Mammary epithelial cell (primary cell): ENCODE results near the gene DAB2IP.

Experiments
- EZH2 ChIP-seq: IDR thresholded peaks from 2 replicates; pipeline ENCODE4 v1.6.1; 2012; ENCODE audit warnings: low read length, inconsistent platforms, borderline replicate concordance
- TF ChIP-seq, protein P1 (sequence below), 2 donors: IDR thresholded peaks in 1 of 2; conservative IDR thresholded peaks in 1 of 2; 2 replicates each; pipeline ENCODE4 v1.5.1; 2011 to 2012; ENCODE audit warnings: inconsistent platforms in 2 of 2, low read length in 2 of 2, mild to moderate bottlenecking in 2 of 2, control low read depth in 1 of 2, low read depth in 1 of 2; ENCODE audit not compliant: insufficient read depth in 1 of 2; ENCODE audit errors: extremely low read depth in 1 of 2

DNA sequence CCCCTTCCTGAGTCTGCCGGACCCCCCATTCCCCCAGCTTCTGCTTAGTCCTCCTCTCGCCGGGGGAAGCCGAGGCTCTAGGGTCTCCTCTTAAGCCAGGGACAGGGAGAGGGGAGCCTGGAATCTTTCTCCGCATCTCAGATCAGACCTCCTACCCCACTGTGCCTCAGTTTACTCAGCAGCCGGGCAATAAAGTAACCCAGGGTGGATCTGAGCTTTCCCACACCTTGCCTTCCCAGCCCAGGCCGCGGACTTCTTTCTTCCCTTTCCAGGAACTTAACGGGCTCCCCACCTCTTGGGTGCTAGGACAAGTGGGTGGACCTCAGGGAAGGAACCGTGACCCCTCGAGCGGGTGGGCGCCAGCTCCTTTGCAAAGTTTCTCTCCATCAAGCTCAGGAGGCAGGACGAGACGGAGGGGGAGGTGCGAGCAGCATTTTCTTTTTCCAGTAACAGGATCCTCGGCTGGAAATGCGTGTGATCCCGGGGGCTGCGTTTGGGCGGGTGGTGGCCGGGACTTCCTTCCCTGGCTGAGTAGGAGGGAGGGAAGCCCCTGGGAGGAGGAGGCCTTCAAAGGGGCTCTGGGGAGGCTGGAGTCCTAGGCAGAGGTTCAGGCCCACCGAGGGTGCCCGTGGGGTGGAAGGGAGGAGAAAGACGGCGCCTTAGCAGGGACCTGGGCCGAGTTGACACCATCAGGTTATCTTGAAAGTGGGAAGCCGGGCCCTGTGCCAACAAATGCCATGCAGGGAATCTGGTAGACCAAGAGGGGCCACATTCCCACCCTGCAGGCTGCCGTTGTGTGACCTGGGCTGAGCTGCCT, 795 bp downstream of the DAB2IP start:
- TF ChIP-seq, protein P1, sequence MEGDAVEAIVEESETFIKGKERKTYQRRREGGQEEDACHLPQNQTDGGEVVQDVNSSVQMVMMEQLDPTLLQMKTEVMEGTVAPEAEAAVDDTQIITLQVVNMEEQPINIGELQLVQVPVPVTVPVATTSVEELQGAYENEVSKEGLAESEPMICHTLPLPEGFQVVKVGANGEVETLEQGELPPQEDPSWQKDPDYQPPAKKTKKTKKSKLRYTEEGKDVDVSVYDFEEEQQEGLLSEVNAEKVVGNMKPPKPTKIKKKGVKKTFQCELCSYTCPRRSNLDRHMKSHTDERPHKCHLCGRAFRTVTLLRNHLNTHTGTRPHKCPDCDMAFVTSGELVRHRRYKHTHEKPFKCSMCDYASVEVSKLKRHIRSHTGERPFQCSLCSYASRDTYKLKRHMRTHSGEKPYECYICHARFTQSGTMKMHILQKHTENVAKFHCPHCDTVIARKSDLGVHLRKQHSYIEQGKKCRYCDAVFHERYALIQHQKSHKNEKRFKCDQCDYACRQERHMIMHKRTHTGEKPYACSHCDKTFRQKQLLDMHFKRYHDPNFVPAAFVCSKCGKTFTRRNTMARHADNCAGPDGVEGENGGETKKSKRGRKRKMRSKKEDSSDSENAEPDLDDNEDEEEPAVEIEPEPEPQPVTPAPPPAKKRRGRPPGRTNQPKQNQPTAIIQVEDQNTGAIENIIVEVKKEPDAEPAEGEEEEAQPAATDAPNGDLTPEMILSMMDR (conservative IDR thresholded peaks at IDR 0.05 in 1 of 2, IDR thresholded peaks at IDR 0.05 in 1 of 2; ENCODE audit: extremely low read depth in 1 of 2, insufficient read depth in 1 of 2, low read depth in 1 of 2, low read length in 2 of 2), result no peak
- peak; percentile 51 for TF ChIP-seq EZH2
